ENCODE results near the gene DHDH.

GRCh38 chr19:48922548-48923490 lies 10.7 kb upstream of the DHDH start:
- TF ChIP-seq CTCF (IDR thresholded peaks at IDR 0.05), result no peak
- TF ChIP-seq POLR2A (IDR thresholded peaks at IDR 0.05), result no peak
